Middle frontal gyrus (tissue), 1 donor: Measurements from ENCODE around the gene GNAZ.
A peak's percentile ranks its signal among the peaks of the same experiment; 100 is the strongest.

Source experiments
- DNase-seq: peaks from one replicate; pipeline ENCODE4 v3.0.0-alpha.2; 2015; ENCODE audit warnings: low spot score; ENCODE audit errors: extremely low spot score

The GNAZ gene

DNA sequence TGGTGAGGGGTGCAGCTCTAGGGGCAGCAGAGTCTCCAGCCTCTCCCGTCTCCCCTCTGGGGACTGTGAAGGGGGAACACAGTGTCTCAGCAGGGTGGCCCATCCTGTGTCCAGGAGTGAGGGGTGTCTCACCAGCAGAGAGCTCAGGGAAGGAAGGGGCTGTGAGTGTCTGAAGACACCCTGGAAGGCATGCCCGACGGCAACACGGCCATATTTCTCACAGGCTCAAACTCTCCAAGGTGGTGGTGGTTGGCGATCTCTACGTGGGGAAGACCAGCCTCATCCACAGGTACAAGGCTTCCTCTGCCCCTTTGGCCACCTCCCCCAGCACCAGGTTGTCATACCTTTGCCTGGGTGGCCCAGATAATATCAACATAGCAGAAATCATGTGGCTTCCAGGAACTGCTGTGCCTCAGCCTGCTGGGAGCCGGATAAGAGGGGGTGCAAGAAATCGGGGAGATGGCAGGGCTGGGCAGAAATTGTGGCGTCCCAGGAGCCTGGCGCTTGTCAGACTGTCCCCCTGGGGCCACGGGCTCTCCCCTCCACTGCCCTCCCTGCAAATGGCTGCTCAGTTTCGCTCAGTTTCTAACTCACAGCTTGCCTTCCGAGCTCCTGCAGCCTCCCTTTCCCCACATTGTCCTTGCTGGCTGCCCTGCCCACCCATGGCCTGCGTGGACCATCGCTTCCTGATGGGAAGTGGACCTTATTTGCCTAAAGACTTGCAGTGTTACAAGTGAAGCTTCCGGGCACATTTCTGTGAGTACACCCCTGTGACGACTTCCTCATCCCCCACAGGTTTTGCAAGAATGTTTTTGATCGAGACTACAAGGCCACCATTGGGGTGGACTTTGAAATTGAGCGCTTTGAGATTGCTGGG lies 82.2 kb downstream of the GNAZ start:
- DNase-seq = no peak

GRCh38 chr22:23153994-23154393 lies 83.7 kb downstream of the GNAZ start:
- DNase-seq = no peak

GRCh38 chr22:23154461-23154860 lies 84.1 kb downstream of the GNAZ start:
- no peak for DNase-seq

DNA sequence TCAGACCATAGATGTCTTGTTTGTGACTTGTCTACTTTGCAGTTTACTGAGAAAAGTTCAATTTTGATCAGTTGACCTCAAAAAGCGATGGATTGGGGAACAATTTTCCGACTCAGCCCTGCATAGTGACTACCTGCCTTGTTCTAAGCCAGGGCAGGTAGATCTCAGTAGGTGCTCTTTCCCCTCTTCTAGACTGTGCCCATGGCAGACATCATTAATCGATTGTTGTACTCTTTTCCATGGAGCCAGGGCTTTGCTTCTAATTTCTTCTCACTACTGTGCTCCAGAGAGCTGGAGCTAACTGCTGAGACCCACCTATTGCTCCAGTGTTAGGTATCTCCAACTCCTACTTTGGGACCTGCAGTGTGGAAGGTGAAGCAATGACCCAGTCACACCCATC lies 84.8 kb downstream of the GNAZ start:
- DNase-seq = no peak

- DNase-seq = no peak
Observed at GRCh38 chr22:23155831-23156230, 85.5 kb downstream of the GNAZ start.

- no peak for DNase-seq
Observed at GRCh38 chr22:23156286-23156685, 86.0 kb downstream of the GNAZ start.

GRCh38 chr22:23157560-23158515 lies 87.5 kb downstream of the GNAZ start:
- no peak for DNase-seq

- no peak for DNase-seq
Observed at GRCh38 chr22:23158516-23159290, 88.4 kb downstream of the GNAZ start.

GRCh38 chr22:23159291-23159630 lies 88.9 kb downstream of the GNAZ start:
- no peak for DNase-seq

DNA sequence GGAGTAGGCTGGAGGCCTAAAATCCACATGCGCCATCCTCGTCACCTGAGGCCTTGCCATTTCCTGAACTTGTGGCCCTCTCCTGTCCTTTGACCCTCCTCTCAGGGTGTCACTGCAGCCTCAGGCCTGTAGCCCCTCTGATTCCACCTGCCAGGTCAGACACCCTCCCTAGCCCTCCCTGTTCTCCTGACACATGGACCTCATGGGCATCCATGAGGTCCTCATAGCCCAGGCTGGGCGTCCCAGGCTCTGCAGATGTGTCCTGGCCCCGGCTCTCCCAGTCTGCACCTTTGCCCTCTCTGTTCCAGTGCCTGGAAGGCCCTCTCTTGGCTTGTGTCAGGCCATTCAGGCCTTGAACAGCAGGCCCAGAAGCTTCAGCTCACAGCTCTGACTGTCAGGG lies 90.7 kb downstream of the GNAZ start:
- no peak for DNase-seq

DNA sequence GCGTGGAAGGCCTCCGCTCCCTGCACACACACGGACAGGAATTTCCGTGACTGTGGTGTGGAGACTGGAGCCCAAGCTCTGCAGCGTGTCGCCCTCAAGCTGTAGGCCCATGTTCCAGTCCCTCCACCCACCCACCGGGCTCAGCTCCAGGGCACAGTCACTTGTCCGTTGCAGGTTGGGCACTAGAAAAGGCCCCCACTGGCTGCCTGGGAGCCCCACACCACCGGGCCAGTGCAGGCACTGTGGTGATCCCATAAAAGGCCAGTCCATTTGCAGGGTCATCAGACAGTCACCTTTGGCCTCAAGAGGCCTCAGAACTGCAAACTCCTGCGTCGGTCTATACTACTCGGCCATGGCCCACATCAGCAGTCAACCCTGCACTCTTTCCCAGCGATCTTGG lies 91.3 kb downstream of the GNAZ start:
- DNase-seq = no peak

GRCh38 chr22:23163665-23164064 lies 93.3 kb downstream of the GNAZ start:
- DNase-seq = peak; percentile 48

DNA sequence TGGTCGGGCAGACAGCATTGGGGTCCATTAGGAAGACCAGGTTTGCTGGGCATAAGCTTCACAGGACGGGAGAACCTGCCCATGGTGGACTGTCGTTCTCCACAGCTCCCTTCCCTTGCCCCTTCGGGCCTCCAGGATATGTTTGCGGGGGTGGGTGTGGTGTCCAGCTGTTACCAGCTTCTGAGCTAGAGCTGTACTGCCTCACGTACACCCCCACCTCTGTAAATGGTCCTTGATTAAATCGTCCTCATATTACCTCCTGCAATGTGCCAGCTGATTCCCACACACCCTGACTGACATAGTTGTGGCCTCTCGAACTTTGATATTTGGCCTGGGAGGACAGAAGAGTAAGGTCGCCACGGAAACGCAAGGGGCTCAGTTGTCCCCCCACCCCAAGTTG lies 93.8 kb downstream of the GNAZ start:
- DNase-seq = no peak

DNA sequence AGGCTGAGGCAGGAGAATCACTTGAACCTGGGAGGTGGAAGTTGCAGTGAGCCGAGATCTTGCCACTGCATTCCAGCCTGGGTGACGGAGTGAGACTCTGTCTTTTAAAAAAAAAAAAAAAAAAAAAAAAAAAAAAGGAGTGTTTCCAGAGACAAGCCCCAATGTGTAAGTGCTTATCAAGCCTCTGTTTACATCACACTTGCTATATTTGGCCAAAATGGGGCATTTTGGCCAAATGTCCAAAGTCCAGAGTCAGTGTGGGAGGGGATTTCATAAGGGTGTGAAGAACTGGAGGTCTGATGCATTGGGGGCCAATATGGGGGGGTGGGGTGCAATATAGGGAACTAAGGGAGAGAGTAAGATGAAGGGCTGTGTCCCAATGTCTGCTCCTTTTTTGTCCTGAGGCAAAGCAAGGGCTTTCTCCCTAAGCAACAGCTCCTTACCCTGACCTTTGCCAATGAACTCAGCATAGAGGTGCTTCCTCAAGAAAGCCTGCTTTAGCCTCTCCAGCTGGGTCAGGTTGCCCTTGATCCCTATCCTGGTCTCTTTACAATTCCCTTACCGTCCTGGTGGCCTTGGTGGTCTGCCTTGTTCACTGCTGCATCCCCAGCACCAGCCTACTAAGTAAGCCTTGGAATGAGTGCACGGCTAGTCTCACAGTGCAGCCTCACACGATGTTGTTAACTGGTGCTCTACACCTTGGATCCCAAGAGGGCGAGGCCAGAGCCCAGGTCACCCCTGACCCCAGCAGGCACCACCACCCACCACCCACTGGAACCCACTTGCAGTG lies 95.9 kb downstream of the GNAZ start:
- DNase-seq = no peak

DNA sequence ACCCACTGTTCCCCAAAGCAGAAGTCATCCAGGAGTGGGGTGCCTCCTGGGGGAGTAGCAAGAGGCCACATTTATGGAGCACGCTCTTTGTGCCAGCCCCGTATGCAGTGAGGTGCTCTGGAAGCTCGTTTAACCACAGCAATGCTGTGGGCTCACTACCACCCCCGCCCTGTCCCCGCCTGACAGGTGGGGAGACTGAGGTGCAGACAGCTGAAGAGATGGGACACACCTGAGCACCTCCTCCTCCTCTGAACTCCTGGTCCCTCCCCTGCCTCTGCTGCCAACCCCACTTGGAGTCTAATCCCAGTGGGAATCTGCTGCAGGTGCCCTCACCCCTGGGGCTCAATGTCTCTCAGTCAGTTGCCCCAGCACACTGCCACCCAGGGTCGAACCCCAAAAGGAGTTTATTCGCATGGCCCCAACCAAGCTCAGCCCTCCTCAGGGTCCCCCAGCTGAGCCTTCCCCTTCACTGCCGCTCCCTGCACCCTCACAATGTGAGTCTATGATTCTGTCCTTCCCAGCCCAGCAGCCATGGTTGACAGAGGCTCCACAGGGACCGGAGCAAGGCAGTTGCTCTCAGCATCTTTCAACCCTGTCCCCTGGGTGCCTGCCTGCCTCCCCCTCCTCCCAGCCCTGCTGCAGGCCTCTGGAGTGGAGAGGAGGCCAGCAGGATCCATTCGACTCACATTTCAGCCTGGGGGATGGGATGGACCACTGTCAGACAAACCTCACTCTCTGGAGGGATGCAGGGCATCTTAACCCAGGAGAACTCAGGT lies 96.7 kb downstream of the GNAZ start:
- DNase-seq = no peak

DNA sequence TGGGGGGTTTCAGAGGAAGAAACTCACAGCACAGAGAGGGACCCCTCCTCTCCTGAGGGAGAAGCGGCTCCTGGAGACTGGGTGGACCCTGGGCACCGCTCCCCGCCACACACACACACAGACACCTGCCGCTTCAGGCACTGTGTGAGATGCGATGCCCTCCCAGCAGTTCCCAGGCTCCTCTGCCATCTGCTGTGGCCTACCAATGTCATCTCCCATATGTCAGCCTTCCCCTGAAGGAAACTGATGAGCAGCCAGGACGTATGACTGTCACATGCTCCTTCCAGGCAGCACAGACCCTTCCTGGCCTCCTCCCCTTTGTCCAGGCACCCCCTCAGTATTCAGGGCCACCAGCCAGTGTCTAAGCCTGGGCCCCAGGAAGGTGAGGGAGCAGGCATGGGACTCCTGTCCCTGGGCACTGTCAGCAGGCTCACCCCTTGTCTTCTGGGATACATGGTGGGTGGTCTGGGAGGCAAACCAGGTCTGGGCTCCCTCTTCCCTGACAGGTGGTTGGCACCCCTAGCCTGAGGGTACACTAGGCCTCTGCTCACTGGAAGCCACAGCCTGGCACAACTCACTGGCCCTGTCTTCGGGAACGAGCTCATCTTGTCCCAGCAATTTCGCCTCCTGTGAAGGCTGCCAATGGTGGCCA lies 98.2 kb downstream of the GNAZ start:
- no peak for DNase-seq

DNA sequence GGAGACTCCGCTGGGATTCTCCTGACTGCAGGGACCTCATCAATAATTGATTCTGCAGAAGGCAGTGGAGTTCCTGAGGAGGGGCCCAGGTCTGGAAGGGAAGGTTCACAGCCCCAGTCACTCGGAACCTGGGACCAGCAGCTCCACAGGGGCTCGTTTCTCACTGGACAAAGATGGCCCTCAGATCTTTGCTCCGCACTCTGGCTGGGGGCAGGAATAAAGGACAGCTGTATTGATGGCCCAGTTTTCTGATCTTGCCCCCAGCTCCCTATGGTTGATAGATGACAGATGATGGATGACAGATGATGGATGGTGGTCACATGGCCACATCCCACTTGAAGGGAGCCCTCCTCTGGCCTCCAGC lies 98.7 kb downstream of the GNAZ start:
- no peak for DNase-seq
